Fibroblast of lung (primary cell): ENCODE measurements around the gene CTNNA1.

Source experiments
- EZH2 ChIP-seq: IDR thresholded peaks from 2 replicates; pipeline ENCODE4 v1.5.1; 2012; ENCODE audit warnings: low read length, control low read depth, mild to moderate bottlenecking; ENCODE audit errors: missing control alignments
- TF ChIP-seq, protein P1 (sequence below), 2 donors: IDR thresholded peaks in 1 of 2; conservative IDR thresholded peaks in 1 of 2; 1 replicate in 1 of 2; 2 replicates in 1 of 2; pipeline ENCODE4 v1.5.1; 2011 to 2012; ENCODE audit warnings: low read length in 2 of 2, control low read depth in 1 of 2, inconsistent platforms in 1 of 2, low read depth in 1 of 2, mild to moderate bottlenecking in 1 of 2

- TF ChIP-seq, protein P1, sequence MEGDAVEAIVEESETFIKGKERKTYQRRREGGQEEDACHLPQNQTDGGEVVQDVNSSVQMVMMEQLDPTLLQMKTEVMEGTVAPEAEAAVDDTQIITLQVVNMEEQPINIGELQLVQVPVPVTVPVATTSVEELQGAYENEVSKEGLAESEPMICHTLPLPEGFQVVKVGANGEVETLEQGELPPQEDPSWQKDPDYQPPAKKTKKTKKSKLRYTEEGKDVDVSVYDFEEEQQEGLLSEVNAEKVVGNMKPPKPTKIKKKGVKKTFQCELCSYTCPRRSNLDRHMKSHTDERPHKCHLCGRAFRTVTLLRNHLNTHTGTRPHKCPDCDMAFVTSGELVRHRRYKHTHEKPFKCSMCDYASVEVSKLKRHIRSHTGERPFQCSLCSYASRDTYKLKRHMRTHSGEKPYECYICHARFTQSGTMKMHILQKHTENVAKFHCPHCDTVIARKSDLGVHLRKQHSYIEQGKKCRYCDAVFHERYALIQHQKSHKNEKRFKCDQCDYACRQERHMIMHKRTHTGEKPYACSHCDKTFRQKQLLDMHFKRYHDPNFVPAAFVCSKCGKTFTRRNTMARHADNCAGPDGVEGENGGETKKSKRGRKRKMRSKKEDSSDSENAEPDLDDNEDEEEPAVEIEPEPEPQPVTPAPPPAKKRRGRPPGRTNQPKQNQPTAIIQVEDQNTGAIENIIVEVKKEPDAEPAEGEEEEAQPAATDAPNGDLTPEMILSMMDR (conservative IDR thresholded peaks at IDR 0.05 in 1 of 2, IDR thresholded peaks at IDR 0.05 in 1 of 2; ENCODE audit: low read depth in 1 of 2, low read length in 2 of 2), result no peak
- no peak for TF ChIP-seq EZH2
Measured at GRCh38 chr5:138849439-138849838, 96.2 kb downstream of the CTNNA1 start.
